H9 (cell line): ENCODE data around the gene CFAP46. TPM values are rescaled to one million over a fixed set of nuclear protein-coding genes. Genes with fewer than 3 reads are reported as not detected.
A peak's percentile ranks its signal among the peaks of the same experiment; 100 is the strongest.

ENCODE experiments used
- DNase-seq: peaks from one replicate; pipeline ENCODE4 v3.0.0-alpha.2; 2017
- H2AFZ ChIP-seq: one replicate; pipeline ENCODE4 v1.6.1; 2013; ENCODE audit warnings: mild to moderate bottlenecking, low read length, control low read depth, moderate library complexity
- H2AK5ac ChIP-seq: 2 replicates; pipeline ENCODE4 v1.6.1; 2013; ENCODE audit warnings: low read length, control low read depth, mixed read lengths; ENCODE audit not compliant: insufficient read length
- H2BK120ac ChIP-seq: one replicate; pipeline ENCODE4 v1.6.1; 2013; ENCODE audit warnings: low read depth, mild to moderate bottlenecking, low read length, control low read depth, inconsistent platforms; ENCODE audit not compliant: poor library complexity, severe bottlenecking
- H2BK12ac ChIP-seq: 2 replicates; pipeline ENCODE4 v1.6.1; 2013; ENCODE audit warnings: low read length, control low read depth, mixed read lengths, low read depth; ENCODE audit not compliant: insufficient read length
- H2BK15ac ChIP-seq: 2 replicates; pipeline ENCODE4 v1.6.1; 2013; ENCODE audit warnings: low read depth, low read length, control low read depth
- H2BK20ac ChIP-seq: one replicate; pipeline ENCODE4 v1.6.1; 2013; ENCODE audit warnings: low read depth, mild to moderate bottlenecking, low read length, control low read depth, inconsistent platforms; ENCODE audit not compliant: poor library complexity, severe bottlenecking
- H2BK5ac ChIP-seq: 2 replicates; pipeline ENCODE4 v1.6.1; 2013; ENCODE audit warnings: low read length, control low read depth, mixed read lengths; ENCODE audit not compliant: insufficient read length
- H3K14ac ChIP-seq: 2 replicates; pipeline ENCODE4 v1.6.1; 2013; ENCODE audit warnings: low read length, control low read depth; ENCODE audit not compliant: insufficient read depth
- H3K18ac ChIP-seq: 2 replicates; pipeline ENCODE4 v1.6.1; 2013; ENCODE audit warnings: low read depth, mild to moderate bottlenecking, mixed read lengths, low read length, control low read depth; ENCODE audit not compliant: insufficient read length
- H3K23ac ChIP-seq: 2 replicates; pipeline ENCODE4 v1.6.1; 2013; ENCODE audit warnings: low read length, control low read depth, mixed read lengths, low read depth; ENCODE audit not compliant: insufficient read length
- H3K23me2 ChIP-seq: 2 replicates; pipeline ENCODE4 v1.6.1; 2013; ENCODE audit warnings: low read depth, mild to moderate bottlenecking, mixed read lengths, low read length, control low read depth; ENCODE audit not compliant: insufficient read length, poor library complexity, severe bottlenecking
- H3K27ac ChIP-seq: 2 replicates; pipeline ENCODE4 v1.5.1; 2013; ENCODE audit warnings: low read length, control low read depth, mixed read lengths, low read depth; ENCODE audit not compliant: insufficient read length
- H3K27me3 ChIP-seq: 2 replicates; pipeline ENCODE4 v1.6.1; 2013; ENCODE audit warnings: low read length, control low read depth, inconsistent platforms; ENCODE audit not compliant: insufficient read depth
- H3K4ac ChIP-seq: 2 replicates; pipeline ENCODE4 v1.6.1; 2013; ENCODE audit warnings: low read depth, mild to moderate bottlenecking, control low read depth, inconsistent platforms, low read length, moderate library complexity
- H3K4me1 ChIP-seq: 2 replicates; pipeline ENCODE4 v1.6.1; 2013; ENCODE audit warnings: low read length, control low read depth, inconsistent platforms; ENCODE audit not compliant: insufficient read depth
- H3K4me2 ChIP-seq: 2 replicates; pipeline ENCODE4 v1.6.1; 2013; ENCODE audit warnings: low read length, control low read depth, mixed read lengths; ENCODE audit not compliant: insufficient read length, insufficient read depth
- H3K56ac ChIP-seq: 2 replicates; pipeline ENCODE4 v1.6.1; 2013; ENCODE audit warnings: low read depth, mild to moderate bottlenecking, mixed read lengths, low read length, control low read depth; ENCODE audit not compliant: insufficient read length
- H3K79me1 ChIP-seq: 2 replicates; pipeline ENCODE4 v1.6.1; 2013; ENCODE audit warnings: low read depth, mild to moderate bottlenecking, moderate library complexity, low read length, control low read depth, inconsistent platforms; ENCODE audit not compliant: insufficient read depth, poor library complexity, severe bottlenecking
- H3K79me2 ChIP-seq: 2 replicates; pipeline ENCODE4 v1.6.1; 2013; ENCODE audit warnings: low read length, control low read depth, inconsistent platforms; ENCODE audit not compliant: insufficient read depth
- H3K9ac ChIP-seq: 2 replicates; pipeline ENCODE4 v1.6.1; 2013; ENCODE audit warnings: low read length, control low read depth, mixed read lengths; ENCODE audit not compliant: insufficient read length; ENCODE audit errors: extremely low read depth
- H3K9me3 ChIP-seq: one replicate; pipeline ENCODE4 v1.6.1; 2013; ENCODE audit warnings: low read depth, low read length, inconsistent platforms; ENCODE audit not compliant: control insufficient read depth
- H3T11ph ChIP-seq: one replicate; pipeline ENCODE4 v1.6.1; 2013; ENCODE audit warnings: mild to moderate bottlenecking, low read length, control low read depth, inconsistent platforms
- H4K20me1 ChIP-seq: one replicate; pipeline ENCODE4 v1.6.1; 2013; ENCODE audit not compliant: control insufficient read depth, insufficient read length, insufficient read depth
- H4K5ac ChIP-seq: 2 replicates; pipeline ENCODE4 v1.6.1; 2013; ENCODE audit warnings: low read depth, mild to moderate bottlenecking, mixed read lengths, low read length, control low read depth; ENCODE audit not compliant: insufficient read length
- H4K8ac ChIP-seq: replicated peaks from 2 replicates; pipeline ENCODE4 v1.6.1; 2013; ENCODE audit warnings: low read length, control low read depth, mixed read lengths, low read depth; ENCODE audit not compliant: insufficient read length
- H4K91ac ChIP-seq: 2 replicates; pipeline ENCODE4 v1.6.1; 2013; ENCODE audit warnings: low read depth, mild to moderate bottlenecking, moderate library complexity, mixed read lengths, low read length, control low read depth; ENCODE audit not compliant: insufficient read length
- H3K27ac Mint-ChIP-seq, 3 experiments: 2 replicates in 2 of 3; 3 replicates in 1 of 3; pipeline ENCODE4 v1.8.0; 2020 to 2021; ENCODE audit warnings: mixed read lengths in 3 of 3, mild to moderate bottlenecking in 1 of 3, moderate library complexity in 1 of 3
- H3K27me3 Mint-ChIP-seq: 2 replicates; pipeline ENCODE4 v1.8.0; 2021; ENCODE audit warnings: low read depth, mild to moderate bottlenecking, moderate library complexity, mixed read lengths
- H3K36me3 Mint-ChIP-seq, 3 experiments: 2 replicates in 2 of 3; 3 replicates in 1 of 3; pipeline ENCODE4 v1.8.0; 2020 to 2021; ENCODE audit warnings: low read depth in 3 of 3, mixed read lengths in 3 of 3; ENCODE audit not compliant: insufficient read depth in 1 of 3
- H3K4me1 Mint-ChIP-seq, 2 experiments: 2 replicates each; pipeline ENCODE4 v1.8.0; 2020; ENCODE audit warnings: mixed read lengths in 2 of 2
- H3K4me3 Mint-ChIP-seq, 2 experiments: 2 replicates in 1 of 2; 3 replicates in 1 of 2; pipeline ENCODE4 v1.8.0; 2020 to 2021; ENCODE audit warnings: mild to moderate bottlenecking in 2 of 2, mixed read lengths in 2 of 2, moderate library complexity in 1 of 2
- H3K9me3 Mint-ChIP-seq, 2 experiments: 2 replicates in 1 of 2; 3 replicates in 1 of 2; pipeline ENCODE4 v1.8.0; 2020; ENCODE audit warnings: mild to moderate bottlenecking in 2 of 2, mixed read lengths in 2 of 2, moderate library complexity in 1 of 2
- CTCF ChIP-seq: fragments of 200-600 bp; sonication (generic); conservative IDR thresholded peaks from 3 replicates; pipeline ENCODE4 v1.8.0; 2021; ENCODE audit warnings: antibody characterized with exemption, mild to moderate bottlenecking
- whole genome bisulfite sequencing: extraction: QIAGEN DNeasy Blood & Tissue Kit; methylation state at CpG from one replicate; pipeline ENCODE4 v1.1.7; 2013; ENCODE audit warnings: missing lambda C conversion rate, low lambda C conversion rate, mixed read lengths; ENCODE audit not compliant: insufficient read length; ENCODE audit errors: extremely low coverage; 5-methylcytosine and 5-hydroxymethylcytosine counted together
- total RNA-seq: library from RNA; stranded (reverse); gene quantifications from 2 replicates; pipeline ENCODE4 v1.2.1, GENCODE V29; 2021

CFAP46 gene
- total RNA-seq, 1 experiment from 2014 or later: 3.1 TPM

GRCh38 chr10:132848951-132849545 is 93.3 kb downstream of the CFAP46 start:
- Histone ChIP-seq H4K91ac (no peak overlapping the region), H2BK12ac (no peak overlapping the region), H2AFZ (no peak overlapping the region), H3T11ph (no peak overlapping the region), H2BK5ac (no peak overlapping the region), H3K79me2 (no peaks in the 10 kb centered on the region), H2BK120ac (no peak overlapping the region), H3K9me3 (no peaks in the 10 kb centered on the region), H3K14ac (no peak overlapping the region), H2BK15ac (no peak overlapping the region), H3K4me2 (no peak overlapping the region), H2BK20ac (no peak overlapping the region), H3K27ac (no peak overlapping the region), H4K20me1 (no peaks in the 10 kb centered on the region), H3K9ac (no peak overlapping the region), H2AK5ac (no peak overlapping the region), H3K56ac (no peak overlapping the region), H4K5ac (no peak overlapping the region), H3K4me1 (no peaks in the 10 kb centered on the region), H3K4ac (no peak overlapping the region), H3K27me3 (no peaks in the 10 kb centered on the region), H3K23ac (no peak overlapping the region), H4K8ac (no peak overlapping the region), H3K79me1 (no peaks in the 10 kb centered on the region), H3K18ac (no peak overlapping the region), H3K23me2 (no peaks in the 10 kb centered on the region)
- DNase-seq: peak; percentile 26
- Mint-ChIP-seq H3K27ac (no peak overlapping the region; a peak in 1 of 7 replicates), H3K4me3 (no peak overlapping the region), H3K36me3 (no peaks in the 10 kb centered on the region; a peak in 1 of 7 replicates), H3K9me3 (peaks cover 3 to 5% of the 10 kb centered on the region in 2 experiments; a peak in 2 of 5 replicates), H3K27me3 (peaks cover 5% of the 10 kb centered on the region; the same call in 1 of the 2 replicates), H3K4me1 (peaks cover 0 to 12% of the 10 kb centered on the region in 2 experiments; a peak in 3 of 4 replicates)
- no CpG with 5 or more reads among the region's 21 CpGs for WGBS
- TF ChIP-seq CTCF: no peak
